SK-N-SH (cell line): ENCODE measurements around the gene RAMP2. TPM values are rescaled to one million over a fixed set of nuclear protein-coding genes. Genes with fewer than 3 reads are reported as not detected.

Experiments
- CTCF ChIA-PET: fragments of 300-600, 350-600 bp; formaldehyde crosslinking; extraction: SDS; loops from one replicate; lab custom pipeline; 2021; lab: Yijun Ruan, JAX
- POLR2A ChIA-PET: fragments of 350-600 bp; sonication (Branson Sonifier 250); formaldehyde crosslinking; extraction: SDS; loops from one replicate; lab custom pipeline; 2020; ENCODE audit warnings: antibody characterized with exemption, inconsistent platforms; lab: Yijun Ruan, JAX
- DNase-seq: peaks from one replicate; pipeline ENCODE4 v3.0.0; 2012
- H2AFZ ChIP-seq: fragments of 200-600 bp; sonication (generic); 2 replicates; pipeline ENCODE4 v1.8.1; 2016; ENCODE audit warnings: antibody characterized with exemption, mild to moderate bottlenecking, low read depth
- H3F3A ChIP-seq: fragments of 200-600 bp; sonication (generic); replicated peaks from 2 replicates; pipeline ENCODE3; 2016; ENCODE audit warnings: antibody characterized with exemption, mild to moderate bottlenecking; ENCODE audit not compliant: insufficient read depth
- H3K27ac ChIP-seq, 2 experiments: fragments of 200-500 bp in 1 of 2; fragments of 200-600 bp in 1 of 2; sonication (Bioruptor generic) in 1 of 2; sonication (generic), shearing (Covaris generic) in 1 of 2; 2 replicates each; pipeline versions ENCODE4 v1.5.1 to v1.6.1; 2014 to 2016; ENCODE audit warnings: low read depth in 2 of 2, inconsistent platforms in 1 of 2, low read length in 1 of 2, mild to moderate bottlenecking in 1 of 2, mixed read lengths in 1 of 2
- H3K27me3 ChIP-seq: fragments of 200-600 bp; sonication (generic), shearing (Covaris generic); 2 replicates; pipeline ENCODE4 v1.6.1; 2016; ENCODE audit warnings: mixed run types; ENCODE audit not compliant: insufficient read depth
- H3K36me3 ChIP-seq, 2 experiments: fragments of 200-500 bp in 1 of 2; fragments of 200-600 bp in 1 of 2; sonication (Bioruptor generic) in 1 of 2; sonication (generic) in 1 of 2; replicated peaks in 1 of 2; 2 replicates each; pipeline versions ENCODE3 to v1.5.1; 2014 to 2016; ENCODE audit warnings: low read length in 1 of 2, mild to moderate bottlenecking in 1 of 2; ENCODE audit not compliant: insufficient read depth in 2 of 2, control insufficient read depth in 1 of 2
- H3K4me1 ChIP-seq, 2 experiments: fragments of 200-500 bp in 1 of 2; fragments of 200-600 bp in 1 of 2; sonication (Bioruptor generic) in 1 of 2; sonication (generic), shearing (Covaris generic) in 1 of 2; 2 replicates each; pipeline versions ENCODE4 v1.5.1 to v1.6.1; 2014 to 2016; ENCODE audit warnings: low read depth in 1 of 2, low read length in 1 of 2, mixed run types in 1 of 2; ENCODE audit not compliant: insufficient read depth in 2 of 2, control insufficient read depth in 1 of 2
- H3K4me2 ChIP-seq: fragments of 200-600 bp; sonication (generic), shearing (Covaris generic); 2 replicates; pipeline ENCODE4 v1.6.1; 2017; ENCODE audit warnings: mixed run types
- H3K4me3 ChIP-seq, 2 experiments: fragments of 200-500 bp in 1 of 2; fragments of 200-600 bp in 1 of 2; sonication (Bioruptor generic) in 1 of 2; sonication (generic), shearing (Covaris generic) in 1 of 2; 2 replicates each; pipeline versions ENCODE4 v1.5.1 to v1.8.1; 2014 to 2016; ENCODE audit warnings: low read depth in 2 of 2, inconsistent platforms in 1 of 2, low read length in 1 of 2, mild to moderate bottlenecking in 1 of 2, mixed read lengths in 1 of 2, moderate library complexity in 1 of 2
- H3K79me2 ChIP-seq: fragments of 200-600 bp; sonication (generic); 2 replicates; pipeline ENCODE4 v1.8.1; 2017; ENCODE audit warnings: mild to moderate bottlenecking; ENCODE audit not compliant: insufficient read depth
- H3K9ac ChIP-seq: fragments of 200-600 bp; sonication (generic); 2 replicates; pipeline ENCODE4 v1.6.1; 2017; ENCODE audit warnings: mixed run types
- H3K9me2 ChIP-seq: fragments of 200-600 bp; sonication (generic); 2 replicates; pipeline ENCODE4 v1.6.1; 2017; ENCODE audit warnings: mixed run types
- H3K9me3 ChIP-seq: fragments of 200-600 bp; sonication (generic); 2 replicates; pipeline ENCODE4 v1.6.1; 2017; ENCODE audit warnings: mixed run types, mild to moderate bottlenecking, moderate library complexity
- H4K20me1 ChIP-seq: fragments of 200-600 bp; sonication (generic); 2 replicates; pipeline ENCODE4 v1.6.1; 2017; ENCODE audit warnings: mild to moderate bottlenecking, mixed run types; ENCODE audit not compliant: insufficient read depth
- FOSL2 ChIP-seq: IDR thresholded peaks from 2 replicates; pipeline ENCODE4 v1.4.0; 2012; ENCODE audit warnings: low read depth, mild to moderate bottlenecking, moderate library complexity, borderline replicate concordance
- GATA2 ChIP-seq: sonication (generic); formaldehyde crosslinking; IDR thresholded peaks from 2 replicates; pipeline ENCODE4 v1.5.0; 2020; ENCODE audit warnings: mild to moderate bottlenecking, missing genetic modification reagents
- JUND ChIP-seq: IDR thresholded peaks from 2 replicates; pipeline ENCODE4 v1.4.0; 2012
- RAD21 ChIP-seq: IDR thresholded peaks from 2 replicates; pipeline ENCODE4 v1.6.1; 2012; ENCODE audit warnings: mild to moderate bottlenecking, low read length
- RCOR1 ChIP-seq: fragments of 150-350 bp; IDR thresholded peaks from 2 replicates; pipeline ENCODE4 v1.6.1; 2017; ENCODE audit warnings: antibody characterized with exemption, low read length
- RFX5 ChIP-seq: IDR thresholded peaks from 2 replicates; pipeline ENCODE4 v1.6.1; 2012; ENCODE audit warnings: mild to moderate bottlenecking, improper control_type of control experiment, low read length
- SIN3A ChIP-seq: IDR thresholded peaks from 2 replicates; pipeline ENCODE4 v1.6.1; 2012; ENCODE audit warnings: low read depth, mild to moderate bottlenecking, low read length, moderate library complexity, borderline replicate concordance
- SMC3 ChIP-seq: IDR thresholded peaks from 2 replicates; pipeline ENCODE4 v1.6.1; 2012; ENCODE audit warnings: low read depth, low read length, improper control_type of control experiment
- TAF1 ChIP-seq: IDR thresholded peaks from 2 replicates; pipeline ENCODE4 v1.6.1; 2012; ENCODE audit warnings: low read depth, mild to moderate bottlenecking, low read length, moderate library complexity, borderline replicate concordance
- TEAD4 ChIP-seq: IDR thresholded peaks from 2 replicates; pipeline ENCODE4 v1.4.0; 2012; ENCODE audit warnings: mild to moderate bottlenecking, borderline replicate concordance; ENCODE audit not compliant: insufficient read depth
- YY1 ChIP-seq: IDR thresholded peaks from 2 replicates; pipeline ENCODE4 v1.4.0; 2012; ENCODE audit warnings: low read depth, mild to moderate bottlenecking
- WGBS: methylation state at CpG from one replicate; pipeline ENCODE4 v1.1.6; 2017; ENCODE audit warnings: low lambda C conversion rate; 5-methylcytosine and 5-hydroxymethylcytosine counted together
- polyA plus RNA-seq, 3 experiments: library from polyadenylated mRNA; depleted of rRNA; stranded (reverse); fragments of >200 nt; gene quantifications; 2 replicates each; pipeline ENCODE4 v1.2.3, GENCODE V29; 2012
- TF ChIP-seq, protein P1 (sequence below): IDR thresholded peaks from 2 replicates; pipeline ENCODE4; 2012
- TF ChIP-seq, protein P2 (sequence below): fragments of 150-350 bp; IDR thresholded peaks from 2 replicates; pipeline ENCODE4 v1.6.1; 2016; ENCODE audit warnings: mild to moderate bottlenecking, low read depth, low read length
- TF ChIP-seq, protein P3 (sequence below): IDR thresholded peaks from 2 replicates; pipeline ENCODE4 v1.4.0; 2012; ENCODE audit warnings: low read depth
- TF ChIP-seq, protein P4 (sequence below): fragments of 200-600 bp; sonication (generic); IDR thresholded peaks from 2 replicates; pipeline ENCODE4 v1.6.1; 2017; ENCODE audit warnings: antibody characterized with exemption, mild to moderate bottlenecking, moderate library complexity

The RAMP2 gene
- polyA plus RNA-seq, 1 of the 3 experiments (the other 2 are of a cell fraction), result 3.0 TPM

DNA sequence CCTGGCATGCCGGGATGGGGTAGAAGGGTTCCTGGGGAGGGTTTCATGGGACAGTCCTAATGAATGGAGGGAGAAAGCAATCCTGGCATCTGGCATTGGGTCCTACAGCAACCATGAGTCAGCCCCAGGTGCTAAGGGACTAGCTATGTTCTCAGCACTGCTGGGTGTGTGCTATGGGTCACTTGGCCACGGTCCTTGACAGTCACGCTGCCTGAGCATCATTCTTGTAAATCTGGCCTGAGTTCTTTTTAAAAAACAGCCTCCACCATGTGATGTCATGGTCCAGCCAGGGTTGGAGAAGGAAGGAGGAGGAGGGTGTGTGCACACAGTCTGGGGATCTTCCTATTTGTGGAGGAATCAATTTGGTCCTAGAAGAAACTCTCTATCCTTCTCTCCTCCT is 6.2 kb upstream of the RAMP2 start:
- Histone ChIP-seq H4K20me1 (no peaks in the 10 kb centered on the region), H2AFZ (no peak overlapping the region), H3K9ac (no peak overlapping the region), H3K4me2 (no peak overlapping the region), H3K36me3 (no peaks in the 10 kb centered on the region), H3K27ac (no peak overlapping the region), H3F3A (peaks cover 6% of the 10 kb centered on the region), H3K4me1 (no peaks in the 10 kb centered on the region), H3K9me3 (no peaks in the 10 kb centered on the region), H3K4me3 (no peak overlapping the region), H3K27me3 (peaks cover 11% of the 10 kb centered on the region; the same call in 1 of the 2 replicates), H3K9me2 (no peaks in the 10 kb centered on the region), H3K79me2 (no peaks in the 10 kb centered on the region)
- POLR2A ChIA-PET, result no interaction called here
- no peak for DNase-seq
- WGBS, result 86% methylated on average over 3 of the region's 3 CpGs
- TF ChIP-seq RFX5 (no peak), SMC3 (no peak), RCOR1 (no peak), SIN3A (no peak), RAD21 (no peak), TEAD4 (no peak), FOSL2 (no peak), GATA2 (CRISPR knock-in tag) (no peak), JUND (no peak), TAF1 (no peak)
- TF ChIP-seq, protein P1, sequence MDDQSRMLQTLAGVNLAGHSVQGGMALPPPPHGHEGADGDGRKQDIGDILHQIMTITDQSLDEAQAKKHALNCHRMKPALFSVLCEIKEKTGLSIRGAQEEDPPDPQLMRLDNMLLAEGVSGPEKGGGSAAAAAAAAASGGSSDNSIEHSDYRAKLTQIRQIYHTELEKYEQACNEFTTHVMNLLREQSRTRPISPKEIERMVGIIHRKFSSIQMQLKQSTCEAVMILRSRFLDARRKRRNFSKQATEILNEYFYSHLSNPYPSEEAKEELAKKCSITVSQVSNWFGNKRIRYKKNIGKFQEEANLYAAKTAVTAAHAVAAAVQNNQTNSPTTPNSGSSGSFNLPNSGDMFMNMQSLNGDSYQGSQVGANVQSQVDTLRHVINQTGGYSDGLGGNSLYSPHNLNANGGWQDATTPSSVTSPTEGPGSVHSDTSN, result no peak
- TF ChIP-seq, protein P2, sequence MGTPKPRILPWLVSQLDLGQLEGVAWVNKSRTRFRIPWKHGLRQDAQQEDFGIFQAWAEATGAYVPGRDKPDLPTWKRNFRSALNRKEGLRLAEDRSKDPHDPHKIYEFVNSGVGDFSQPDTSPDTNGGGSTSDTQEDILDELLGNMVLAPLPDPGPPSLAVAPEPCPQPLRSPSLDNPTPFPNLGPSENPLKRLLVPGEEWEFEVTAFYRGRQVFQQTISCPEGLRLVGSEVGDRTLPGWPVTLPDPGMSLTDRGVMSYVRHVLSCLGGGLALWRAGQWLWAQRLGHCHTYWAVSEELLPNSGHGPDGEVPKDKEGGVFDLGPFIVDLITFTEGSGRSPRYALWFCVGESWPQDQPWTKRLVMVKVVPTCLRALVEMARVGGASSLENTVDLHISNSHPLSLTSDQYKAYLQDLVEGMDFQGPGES, result no peak
- CTCF ChIA-PET, result interaction anchor here (0.6 to 1.7 kb wide), 5 partner anchors 8 to 237 kb away, joined by 3 to 10 read pairs (median 3); no protein-coding TSS in a partner anchor

DNA sequence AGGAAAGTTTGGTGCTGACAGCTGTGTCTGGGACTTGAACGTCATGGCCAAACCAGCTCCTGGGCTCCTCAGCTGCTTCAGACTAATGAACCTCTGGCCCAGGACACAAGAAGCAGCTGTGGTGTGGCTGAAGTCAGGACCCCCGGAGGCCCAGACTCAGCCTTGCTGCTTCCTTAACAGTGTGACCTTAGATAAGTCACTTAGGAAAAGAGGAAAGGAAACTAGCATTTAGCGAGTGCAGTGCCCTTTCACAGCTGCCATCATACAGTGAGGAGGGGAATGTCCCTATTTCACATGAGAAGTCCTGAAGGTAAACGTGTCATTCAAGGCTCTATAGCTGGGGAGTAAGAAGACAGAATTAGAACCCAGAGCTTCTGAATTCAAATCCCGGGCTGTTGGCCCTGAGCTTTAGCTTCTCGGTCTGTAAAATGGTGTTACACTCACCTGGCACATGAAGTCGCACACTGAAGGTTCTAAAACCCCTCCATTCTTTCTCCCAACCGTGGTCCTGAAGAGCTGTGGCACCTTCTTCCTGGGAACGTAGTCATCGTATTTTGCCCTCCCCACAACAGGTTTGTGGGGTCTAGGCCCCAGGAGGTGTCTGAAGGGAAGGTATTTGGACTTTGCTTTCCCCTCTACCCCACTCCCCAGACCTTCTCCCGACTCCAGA is 910 bp upstream of the RAMP2 start:
- Histone ChIP-seq H4K20me1 (no peaks in the 10 kb centered on the region), H2AFZ (no peak overlapping the region), H3K36me3 (no peaks in the 10 kb centered on the region), H3K4me3 (no peak overlapping the region), H3K9ac (no peak overlapping the region), H3K9me2 (no peaks in the 10 kb centered on the region), H3K4me1 (peaks cover 5 to 16% of the 10 kb centered on the region in 2 experiments; a peak in 2 of 4 replicates), H3K27me3 (peaks cover 12% of the 10 kb centered on the region; the same call in 1 of the 2 replicates), H3K4me2 (no peak overlapping the region), H3K9me3 (no peaks in the 10 kb centered on the region), H3K79me2 (no peaks in the 10 kb centered on the region), H3K27ac (no peak overlapping the region), H3F3A (peaks cover 8% of the 10 kb centered on the region)
- 90% methylated on average over 11 of the region's 11 CpGs for WGBS
- no peak for DNase-seq
- ChIA-PET CTCF (interaction anchor here (1.1 to 4.6 kb wide), 7 partner anchors 13 to 182 kb away, joined by 3 to 53 read pairs (median 15); partner anchors contain the start of genes PSMC3IP and VPS25), POLR2A (interaction anchor here (0.6 to 2.5 kb wide), 4 partner anchors 11 to 374 kb away, joined by 3 to 17 read pairs (median 4); partner anchors contain the start of gene VPS25)
- TF ChIP-seq SIN3A (no peak), SMC3 (no peak), YY1 (no peak)
- TF ChIP-seq, protein P3, sequence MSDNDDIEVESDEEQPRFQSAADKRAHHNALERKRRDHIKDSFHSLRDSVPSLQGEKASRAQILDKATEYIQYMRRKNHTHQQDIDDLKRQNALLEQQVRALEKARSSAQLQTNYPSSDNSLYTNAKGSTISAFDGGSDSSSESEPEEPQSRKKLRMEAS, result no peak
- TF ChIP-seq, protein P4, sequence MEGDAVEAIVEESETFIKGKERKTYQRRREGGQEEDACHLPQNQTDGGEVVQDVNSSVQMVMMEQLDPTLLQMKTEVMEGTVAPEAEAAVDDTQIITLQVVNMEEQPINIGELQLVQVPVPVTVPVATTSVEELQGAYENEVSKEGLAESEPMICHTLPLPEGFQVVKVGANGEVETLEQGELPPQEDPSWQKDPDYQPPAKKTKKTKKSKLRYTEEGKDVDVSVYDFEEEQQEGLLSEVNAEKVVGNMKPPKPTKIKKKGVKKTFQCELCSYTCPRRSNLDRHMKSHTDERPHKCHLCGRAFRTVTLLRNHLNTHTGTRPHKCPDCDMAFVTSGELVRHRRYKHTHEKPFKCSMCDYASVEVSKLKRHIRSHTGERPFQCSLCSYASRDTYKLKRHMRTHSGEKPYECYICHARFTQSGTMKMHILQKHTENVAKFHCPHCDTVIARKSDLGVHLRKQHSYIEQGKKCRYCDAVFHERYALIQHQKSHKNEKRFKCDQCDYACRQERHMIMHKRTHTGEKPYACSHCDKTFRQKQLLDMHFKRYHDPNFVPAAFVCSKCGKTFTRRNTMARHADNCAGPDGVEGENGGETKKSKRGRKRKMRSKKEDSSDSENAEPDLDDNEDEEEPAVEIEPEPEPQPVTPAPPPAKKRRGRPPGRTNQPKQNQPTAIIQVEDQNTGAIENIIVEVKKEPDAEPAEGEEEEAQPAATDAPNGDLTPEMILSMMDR, result no peak
